OCI-LY3 (cell line): ENCODE data around the gene ENPP5.
A peak's percentile ranks its signal among the peaks of the same experiment; 100 is the strongest.

Experiments
- H2AFZ ChIP-seq: fragments of 200-600, 300-600 bp; shearing (Covaris generic); 2 replicates; pipeline ENCODE4 v1.6.0; 2014; ENCODE audit warnings: antibody characterized with exemption, low read depth, low read length
- H3K27ac ChIP-seq: fragments of 200-600, 300-600 bp; sonication (generic); 2 replicates; pipeline ENCODE4 v1.5.1; 2014; ENCODE audit warnings: mild to moderate bottlenecking, low read length, moderate library complexity, mixed read lengths
- H3K27me3 ChIP-seq: fragments of 200-600, 300-600 bp; sonication (generic); 2 replicates; pipeline ENCODE4 v1.6.1; 2014; ENCODE audit warnings: low read depth, low read length, mixed read lengths
- H3K36me3 ChIP-seq: fragments of 200-600, 300-600 bp; sonication (generic); replicated peaks from 2 replicates; pipeline ENCODE3; 2014; ENCODE audit warnings: low read depth, low read length, mixed read lengths
- H3K4me1 ChIP-seq: fragments of 300-600, 200-600 bp; sonication (generic); 2 replicates; pipeline ENCODE4 v1.6.1; 2014; ENCODE audit warnings: low read length, mixed read lengths
- H3K4me2 ChIP-seq: fragments of 200-600, 300-600 bp; sonication (generic); 2 replicates; pipeline ENCODE4 v1.6.1; 2014; ENCODE audit warnings: low read length, mixed read lengths
- H3K4me3 ChIP-seq: fragments of 300-600, 200-600 bp; sonication (generic); 2 replicates; pipeline ENCODE4 v1.5.1; 2014; ENCODE audit warnings: antibody characterized with exemption, mild to moderate bottlenecking, low read length, moderate library complexity
- H3K79me2 ChIP-seq: fragments of 300-600, 200-600 bp; shearing (Covaris generic); 2 replicates; pipeline ENCODE4 v1.6.1; 2014; ENCODE audit warnings: mild to moderate bottlenecking, low read length, mixed read lengths
- H3K9ac ChIP-seq: fragments of 300-600, 200-600 bp; shearing (Covaris generic); 2 replicates; pipeline ENCODE4 v1.6.0; 2014; ENCODE audit warnings: mild to moderate bottlenecking, low read length, moderate library complexity
- H3K9me3 ChIP-seq: fragments of 200-600, 300-600 bp; shearing (Covaris generic); 2 replicates; pipeline ENCODE4 v1.6.1; 2014; ENCODE audit warnings: low read length, mixed read lengths; ENCODE audit not compliant: insufficient read depth
- H4K20me1 ChIP-seq: fragments of 200-600, 300-600 bp; sonication (generic); 2 replicates; pipeline ENCODE4 v1.6.1; 2016; ENCODE audit warnings: low read length, mixed read lengths; ENCODE audit not compliant: insufficient read depth
- CTCF ChIP-seq: fragments of 200-600, 300-600 bp; sonication (generic); IDR thresholded peaks from 2 replicates; pipeline ENCODE4 v1.5.1; 2014; ENCODE audit warnings: antibody characterized with exemption, low read length, low read depth
- EZH2phosphoT487 ChIP-seq: fragments of 200-600 bp; shearing (Covaris generic); IDR thresholded peaks from 2 replicates; pipeline ENCODE4 v1.6.1; 2018; ENCODE audit warnings: antibody characterized with exemption, mixed run types, low read depth

ENPP5 gene

GRCh38 chr6:46175976-46176375 is 5.2 kb upstream of the ENPP5 start:
- no peak overlapping the region for H3K27ac ChIP-seq
- H3K27me3 ChIP-seq: no peaks in the 10 kb centered on the region; the same call in 1 of the 2 replicates
- no peak overlapping the region for H3K9ac ChIP-seq

GRCh38 chr6:46175446-46175845 is 4.7 kb upstream of the ENPP5 start:
- Histone ChIP-seq H3K36me3 (no peaks in the 10 kb centered on the region), H3K27ac (no peak overlapping the region), H3K4me3 (no peak overlapping the region), H3K9me3 (no peaks in the 10 kb centered on the region), H4K20me1 (no peaks in the 10 kb centered on the region), H3K9ac (no peak overlapping the region), H3K4me1 (peaks cover 15% of the 10 kb centered on the region), H3K4me2 (peak overlapping the region; percentile 27; the same call in 1 of the 2 replicates), H2AFZ (no peak overlapping the region), H3K27me3 (no peaks in the 10 kb centered on the region; the same call in 1 of the 2 replicates), H3K79me2 (no peaks in the 10 kb centered on the region)
- TF ChIP-seq CTCF (no peak), EZH2phosphoT487 (no peak)

More at GRCh38 chr6:46175976-46176375, 5.2 kb upstream of the ENPP5 start:
- H3K9me3 ChIP-seq: no peaks in the 10 kb centered on the region
- H3K36me3 ChIP-seq: no peaks in the 10 kb centered on the region
- H3K4me2 ChIP-seq: peak overlapping the region; percentile 27; the same call in 1 of the 2 replicates
- peaks cover 15% of the 10 kb centered on the region for H3K4me1 ChIP-seq
- no peaks in the 10 kb centered on the region for H3K79me2 ChIP-seq
- no peak overlapping the region for H3K4me3 ChIP-seq
- H2AFZ ChIP-seq: no peak overlapping the region
- H4K20me1 ChIP-seq: no peaks in the 10 kb centered on the region
- TF ChIP-seq CTCF (no peak), EZH2phosphoT487 (no peak)

GRCh38 chr6:46174904-46175303 is 4.1 kb upstream of the ENPP5 start:
- H3K4me2 ChIP-seq: no peak overlapping the region

GRCh38 chr6:46172176-46172575 is 1.4 kb upstream of the ENPP5 start:
- H3K4me2 ChIP-seq: no peak overlapping the region
- H3K79me2 ChIP-seq: no peaks in the 10 kb centered on the region
- no peaks in the 10 kb centered on the region for H4K20me1 ChIP-seq
- peaks cover 12% of the 10 kb centered on the region for H3K27me3 ChIP-seq
- no peak overlapping the region for H2AFZ ChIP-seq
- H3K36me3 ChIP-seq: no peaks in the 10 kb centered on the region
- H3K4me3 ChIP-seq: no peak overlapping the region
- no peak overlapping the region for H3K9ac ChIP-seq
- no peak for TF ChIP-seq EZH2phosphoT487
- TF ChIP-seq CTCF: no peak
- H3K27ac ChIP-seq: no peak overlapping the region
- H3K4me1 ChIP-seq: peaks cover 19% of the 10 kb centered on the region
- H3K9me3 ChIP-seq: no peaks in the 10 kb centered on the region

More at GRCh38 chr6:46174904-46175303, 4.1 kb upstream of the ENPP5 start:
- H3K9me3 ChIP-seq: no peaks in the 10 kb centered on the region
- H3K9ac ChIP-seq: no peak overlapping the region
- TF ChIP-seq CTCF: no peak
- TF ChIP-seq EZH2phosphoT487: no peak
- no peak overlapping the region for H3K27ac ChIP-seq
- H3K36me3 ChIP-seq: no peaks in the 10 kb centered on the region
- H3K79me2 ChIP-seq: no peaks in the 10 kb centered on the region
- no peaks in the 10 kb centered on the region for H4K20me1 ChIP-seq
- no peak overlapping the region for H2AFZ ChIP-seq
- peaks cover 5% of the 10 kb centered on the region for H3K27me3 ChIP-seq
- no peak overlapping the region for H3K4me3 ChIP-seq
- H3K4me1 ChIP-seq: peaks cover 19% of the 10 kb centered on the region
